Suppressor macrophage (primary cell): ENCODE data around the gene MED4.

Experiments
- DNase-seq, 4 experiments: peaks; one replicate each; pipeline ENCODE4 v3.0.0-alpha.2; 2020 to 2022

Gene MED4

GRCh38 chr13:48037346-48038173, 57.3 kb downstream of the MED4 start, which contains the start of gene NUDT15:
NUDT15 (plus strand) TSS chr13:48037726; CDS start chr13:48037747, 21 bp downstream.
- DNase-seq, result peak; percentile 97 to 98 (median 98)

GRCh38 chr13:48029859-48030258, 65.0 kb downstream of the MED4 start:
- no peak for DNase-seq

GRCh38 chr13:48028066-48028465, 66.8 kb downstream of the MED4 start:
- no peak for DNase-seq
